ENCODE measurements around the gene GTF3C4.

Gene GTF3C4

GRCh38 chr9:132683873-132684272 is 13.6 kb downstream of the GTF3C4 start:
- H3K27me3 ChIP-seq (ENCODE audit: control insufficient read depth, low read length): no peaks in the 10 kb centered on the region
- H4K20me1 ChIP-seq (ENCODE audit: control insufficient read depth, insufficient read depth, low read depth, low read length): peaks cover 9% of the 10 kb centered on the region
- no peak for TF ChIP-seq EZH2phosphoT487 (IDR thresholded peaks at IDR 0.05; ENCODE audit: borderline replicate concordance, low read length)
- TF ChIP-seq CTCF (IDR thresholded peaks at IDR 0.05; ENCODE audit: low read depth, low read length, poor library complexity, severe bottlenecking): no peak
- no peaks in the 10 kb centered on the region for H3K9me2 ChIP-seq (replicated peaks; ENCODE audit: control insufficient read depth, low read length)
- no peaks in the 10 kb centered on the region for H3F3A ChIP-seq (ENCODE audit: control insufficient read depth, insufficient read depth)
- no peaks in the 10 kb centered on the region for H3K4me1 ChIP-seq (ENCODE audit: control insufficient read depth, low read length)
- no peak overlapping the region for H3K27ac ChIP-seq (ENCODE audit: low read depth, low read length)
- no peaks in the 10 kb centered on the region for H3K9me3 ChIP-seq (ENCODE audit: control insufficient read depth, insufficient read depth, low read length)
- H3K36me3 ChIP-seq (ENCODE audit: control insufficient read depth, low read length): peaks cover 92% of the 10 kb centered on the region
- no peak overlapping the region for H3K4me2 ChIP-seq (ENCODE audit: low read length)
- peaks cover 70% of the 10 kb centered on the region for H3K79me2 ChIP-seq (ENCODE audit: control insufficient read depth, low read length)
- no peak overlapping the region for H3K4me3 ChIP-seq (ENCODE audit: low read length)

GRCh38 chr9:132690696-132691095 is 20.4 kb downstream of the GTF3C4 start:
- Histone ChIP-seq H3K9me3 (ENCODE audit: control insufficient read depth, insufficient read depth, low read length) (peaks cover under 1% of the 10 kb centered on the region; the same call in 1 of the 2 replicates), H3K79me2 (ENCODE audit: control insufficient read depth, low read length) (peaks cover 8% of the 10 kb centered on the region), H3F3A (ENCODE audit: control insufficient read depth, insufficient read depth) (no peaks in the 10 kb centered on the region), H4K20me1 (ENCODE audit: control insufficient read depth, insufficient read depth, low read depth, low read length) (no peaks in the 10 kb centered on the region), H3K9me2 (replicated peaks; ENCODE audit: control insufficient read depth, low read length) (no peaks in the 10 kb centered on the region), H3K27ac (ENCODE audit: low read depth, low read length) (no peak overlapping the region), H3K4me3 (ENCODE audit: low read length) (no peak overlapping the region), H3K27me3 (ENCODE audit: control insufficient read depth, low read length) (no peaks in the 10 kb centered on the region), H3K36me3 (ENCODE audit: control insufficient read depth, low read length) (peaks cover 58% of the 10 kb centered on the region), H3K4me2 (ENCODE audit: low read length) (no peak overlapping the region), H3K4me1 (ENCODE audit: control insufficient read depth, low read length) (no peaks in the 10 kb centered on the region)
- no peak for TF ChIP-seq CTCF (IDR thresholded peaks at IDR 0.05; ENCODE audit: low read depth, low read length, poor library complexity, severe bottlenecking)
- TF ChIP-seq EZH2phosphoT487 (IDR thresholded peaks at IDR 0.05; ENCODE audit: borderline replicate concordance, low read length): no peak

GRCh38 chr9:132694144-132694543 is 23.9 kb downstream of the GTF3C4 start:
- Histone ChIP-seq H3K9me2 (replicated peaks; ENCODE audit: control insufficient read depth, low read length) (no peaks in the 10 kb centered on the region), H3F3A (ENCODE audit: control insufficient read depth, insufficient read depth) (no peaks in the 10 kb centered on the region), H3K36me3 (ENCODE audit: control insufficient read depth, low read length) (peaks cover 25% of the 10 kb centered on the region), H3K9me3 (ENCODE audit: control insufficient read depth, insufficient read depth, low read length) (peaks cover 27% of the 10 kb centered on the region), H3K4me3 (ENCODE audit: low read length) (no peak overlapping the region), H3K4me1 (ENCODE audit: control insufficient read depth, low read length) (no peaks in the 10 kb centered on the region), H4K20me1 (ENCODE audit: control insufficient read depth, insufficient read depth, low read depth, low read length) (no peaks in the 10 kb centered on the region), H3K27me3 (ENCODE audit: control insufficient read depth, low read length) (no peaks in the 10 kb centered on the region), H3K4me2 (ENCODE audit: low read length) (no peak overlapping the region), H3K27ac (ENCODE audit: low read depth, low read length) (no peak overlapping the region), H3K79me2 (ENCODE audit: control insufficient read depth, low read length) (no peaks in the 10 kb centered on the region)
- TF ChIP-seq EZH2phosphoT487 (IDR thresholded peaks at IDR 0.05; ENCODE audit: borderline replicate concordance, low read length): no peak
- peak; percentile 60 for TF ChIP-seq CTCF (IDR thresholded peaks at IDR 0.05; ENCODE audit: low read depth, low read length, poor library complexity, severe bottlenecking)
